Occipital lobe (tissue), 2 donors: ENCODE data around the gene ZBTB16. TPM values are rescaled to one million over a fixed set of nuclear protein-coding genes. Genes with fewer than 3 reads are reported as not detected.

Experiments used
- DNase-seq: peaks from one replicate; lab custom pipeline; 2025; lab: John Stamatoyannopoulos, UW
- total RNA-seq: library from RNA; depleted of rRNA; stranded (reverse); fragments of >200 nt; gene quantifications from one replicate; pipeline ENCODE4 v1.2.3, GENCODE V29; 2014

The ZBTB16 gene
- total RNA-seq, 1 donor from 2014 or later, result 9.7 TPM

GRCh38 chr11:114182471-114183043, 123.0 kb downstream of the ZBTB16 start:
- no peak for DNase-seq

GRCh38 chr11:114183044-114183511, 123.6 kb downstream of the ZBTB16 start:
- no peak for DNase-seq

GRCh38 chr11:114185436-114185835, 125.9 kb downstream of the ZBTB16 start:
- DNase-seq, result no peak

- no peak for DNase-seq
Measured at GRCh38 chr11:114187173-114187572, 127.7 kb downstream of the ZBTB16 start.

- DNase-seq, result no peak
Measured at GRCh38 chr11:114188851-114189570, 129.5 kb downstream of the ZBTB16 start.

GRCh38 chr11:114190630-114191029, 131.1 kb downstream of the ZBTB16 start:
- DNase-seq, result no peak

GRCh38 chr11:114191893-114192292, 132.4 kb downstream of the ZBTB16 start:
- no peak for DNase-seq

- no peak for DNase-seq
Measured at GRCh38 chr11:114192841-114193389, 133.4 kb downstream of the ZBTB16 start.

GRCh38 chr11:114193730-114194679, 134.5 kb downstream of the ZBTB16 start:
- no peak for DNase-seq

GRCh38 chr11:114194702-114195101, 135.2 kb downstream of the ZBTB16 start:
- no peak for DNase-seq

GRCh38 chr11:114195151-114195550, 135.6 kb downstream of the ZBTB16 start:
- DNase-seq, result no peak

- DNase-seq, result no peak
Measured at GRCh38 chr11:114195981-114196731, 136.6 kb downstream of the ZBTB16 start.

- no peak for DNase-seq
Measured at GRCh38 chr11:114196997-114197703, 137.6 kb downstream of the ZBTB16 start.

- DNase-seq, result peak; percentile 34
Measured at GRCh38 chr11:114197799-114198500, 138.4 kb downstream of the ZBTB16 start.

GRCh38 chr11:114199051-114199450, 139.5 kb downstream of the ZBTB16 start:
- no peak for DNase-seq

- no peak for DNase-seq
Measured at GRCh38 chr11:114200351-114201133, 141.0 kb downstream of the ZBTB16 start.

- no peak for DNase-seq
Measured at GRCh38 chr11:114201219-114201618, 141.7 kb downstream of the ZBTB16 start.

GRCh38 chr11:114202011-114202609, 142.6 kb downstream of the ZBTB16 start:
- DNase-seq, result no peak
